ENCODE data around the gene ERICH3. TPM values are rescaled to one million over a fixed set of nuclear protein-coding genes. Genes with fewer than 3 reads are reported as not detected.

The ERICH3 gene
- total and polyA plus RNA-seq, 9 of the 15 experiments (the other 6 are each of a cell fraction or from before 2014, with no cell fraction given), result not detected

- 0% methylated on average over 2 of the region's 2 CpGs for WGBS (ENCODE audit: insufficient coverage, low coverage, missing lambda C conversion rate)
- no TSS peak for BruUV-seq (replicated peaks)
Measured at GRCh38 chr1:74629283-74629682, 44.3 kb downstream of the ERICH3 start.

More at GRCh38 chr1:74629283-74629682, 44.3 kb downstream of the ERICH3 start:
- POLR2A ChIA-PET, result interaction anchor here (0.6 to 0.7 kb wide), 2 partner anchors 55 to 1899 kb away, joined by 3 read pairs; no protein-coding TSS in a partner anchor
- Histone ChIP-seq H4K20me1 (replicated peaks; ENCODE audit: control insufficient read depth, insufficient read depth, low read length) (no peaks in the 10 kb centered on the region), H3K9me1 (ENCODE audit: control insufficient read depth, insufficient read depth, low read length) (no peaks in the 10 kb centered on the region), H3K27ac (ENCODE audit: extremely low read depth, low read depth, low read length) (no peak overlapping the region), H3K9me3 (replicated peaks; ENCODE audit: control insufficient read depth, insufficient read depth, low read depth, low read length) (no peaks in the 10 kb centered on the region), H3K4me2 (ENCODE audit: insufficient read depth, low read length) (no peak overlapping the region), H3K4me1 (replicated peaks in 1 of 2; ENCODE audit: control insufficient read depth in 2 of 2, insufficient read depth in 2 of 2, low read length in 2 of 2) (no peaks in the 10 kb centered on the region), H3K27me3 (ENCODE audit: control insufficient read depth in 2 of 2, insufficient read depth in 2 of 2, low read length in 2 of 2) (no peaks in the 10 kb centered on the region), H3K79me2 (ENCODE audit: control insufficient read depth, insufficient read depth, low read length) (no peaks in the 10 kb centered on the region), H3K4me3 (no peak overlapping the region), H2AFZ (ENCODE audit: low read depth, low read length) (no peak overlapping the region), H3K36me3 (ENCODE audit: control insufficient read depth, insufficient read depth, low read length) (no peaks in the 10 kb centered on the region), H3K9ac (ENCODE audit: insufficient read depth in 1 of 2, low read depth in 2 of 2, low read length in 2 of 2) (no peak overlapping the region)
- in situ Hi-C loops (cut with MboI), result no loop called here
- CTCF ChIA-PET (ENCODE audit: low intra/inter-chr PET ratio), result no interaction called here
- intact Hi-C loops (cut with micrococcal nuclease), result no loop called here
- TF ChIP-seq SMAD3 (CRISPR knock-in tag; conservative IDR thresholded peaks at IDR 0.05) (no peak), MAZ (CRISPR knock-in tag; conservative IDR thresholded peaks at IDR 0.05 in 1 of 2, IDR thresholded peaks at IDR 0.05 in 1 of 2) (no peak), PPARD (CRISPR knock-in tag; IDR thresholded peaks at IDR 0.05) (no peak), NFYB (IDR thresholded peaks at IDR 0.05; ENCODE audit: extremely low read depth, insufficient read length) (no peak), ASH1L (IDR thresholded peaks at IDR 0.05; ENCODE audit: borderline replicate concordance, low read depth, partially characterized antibody) (no peak), STAT6 (CRISPR knock-in tag; IDR thresholded peaks at IDR 0.05) (no peak), ZBTB2 (IDR thresholded peaks at IDR 0.05) (no peak), FOXM1 (IDR thresholded peaks at IDR 0.05; ENCODE audit: low read depth) (no peak), FOXM1 (CRISPR knock-in tag; IDR thresholded peaks at IDR 0.05; ENCODE audit: low read depth) (no peak), VEZF1 (CRISPR knock-in tag; IDR thresholded peaks at IDR 0.05) (no peak), ZNF57 (CRISPR knock-in tag; IDR thresholded peaks at IDR 0.05) (no peak), ZNF589 (CRISPR knock-in tag; IDR thresholded peaks at IDR 0.05; ENCODE audit: low read depth) (no peak), BRCA1 (IDR thresholded peaks at IDR 0.05) (no peak), BRCA1 (CRISPR knock-in tag; IDR thresholded peaks at IDR 0.05) (no peak), HMBOX1 (IDR thresholded peaks at IDR 0.05) (no peak)
- TF ChIP-seq, protein P1, sequence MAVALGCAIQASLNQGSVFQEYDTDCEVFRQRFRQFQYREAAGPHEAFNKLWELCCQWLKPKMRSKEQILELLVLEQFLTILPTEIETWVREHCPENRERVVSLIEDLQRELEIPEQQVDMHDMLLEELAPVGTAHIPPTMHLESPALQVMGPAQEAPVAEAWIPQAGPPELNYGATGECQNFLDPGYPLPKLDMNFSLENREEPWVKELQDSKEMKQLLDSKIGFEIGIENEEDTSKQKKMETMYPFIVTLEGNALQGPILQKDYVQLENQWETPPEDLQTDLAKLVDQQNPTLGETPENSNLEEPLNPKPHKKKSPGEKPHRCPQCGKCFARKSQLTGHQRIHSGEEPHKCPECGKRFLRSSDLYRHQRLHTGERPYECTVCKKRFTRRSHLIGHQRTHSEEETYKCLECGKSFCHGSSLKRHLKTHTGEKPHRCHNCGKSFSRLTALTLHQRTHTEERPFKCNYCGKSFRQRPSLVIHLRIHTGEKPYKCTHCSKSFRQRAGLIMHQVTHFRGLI (CRISPR knock-in tag; IDR thresholded peaks at IDR 0.05), result no peak
- FAIRE-seq (no peak), DNase-seq (ENCODE audit: extremely low read depth in 1 of 4, low spot score in 3 of 4) (no peak), ATAC-seq (no peak)
